Measurements from ENCODE around the gene TMOD1.
"Not testable (repeated sequence)": the region's sequence is repeated elsewhere in the genome, so short reads cannot be mapped to it uniquely, and the experiment has no call there.

The TMOD1 gene

GRCh38 chr9:97615439-97616072 is 114.1 kb downstream of the TMOD1 start:
- peaks cover 14% of the 10 kb centered on the region for H3K79me1 ChIP-seq (replicated peaks; ENCODE audit: low read length, poor library complexity, severe bottlenecking)
- H4K91ac ChIP-seq (ENCODE audit: low read length), result no peak overlapping the region
- no peak overlapping the region for H2BK120ac ChIP-seq (ENCODE audit: low read depth, low read length)
- no peak overlapping the region for H3K27ac ChIP-seq (ENCODE audit: low read length, poor library complexity, severe bottlenecking)
- no peak overlapping the region for H2AFZ ChIP-seq (ENCODE audit: low read depth, low read length)
- H3K23ac ChIP-seq (ENCODE audit: low read length in 2 of 2), result no peak overlapping the region
- H2AK5ac ChIP-seq (ENCODE audit: low read length, severe bottlenecking), result no peak overlapping the region
- H3K36me3 ChIP-seq (ENCODE audit: control insufficient read depth in 1 of 2, insufficient read depth in 2 of 2, low read depth in 1 of 2, low read length in 2 of 2), result peaks cover 14 to 60% of the 10 kb centered on the region in 2 experiments
- H3K4me2 ChIP-seq (ENCODE audit: low read length, poor library complexity, severe bottlenecking), result no peak overlapping the region
- H2BK5ac ChIP-seq (ENCODE audit: low read depth, low read length, poor library complexity, severe bottlenecking), result no peak overlapping the region
- H3K4ac ChIP-seq (ENCODE audit: low read depth in 1 of 2, low read length in 2 of 2), result no peak overlapping the region
- H4K8ac ChIP-seq (ENCODE audit: low read length), result no peak overlapping the region
- H3K4me1 ChIP-seq (ENCODE audit: control insufficient read depth, insufficient read depth, low read depth, low read length), result no peaks in the 10 kb centered on the region
- H3K4me3 ChIP-seq (ENCODE audit: insufficient read depth in 1 of 2, low read depth in 1 of 2, low read length in 2 of 2), result no peak overlapping the region
- no peak overlapping the region for H3K18ac ChIP-seq (ENCODE audit: low read depth in 1 of 2, low read length in 2 of 2)
- H2BK12ac ChIP-seq (ENCODE audit: low read length in 2 of 2), result no peak overlapping the region
- no peak overlapping the region for H2BK15ac ChIP-seq (ENCODE audit: low read depth, poor library complexity, severe bottlenecking)
- no peaks in the 10 kb centered on the region for H3K9me3 ChIP-seq (ENCODE audit: control insufficient read depth, low read length)
- peak; percentile 63 for DNase-seq
- H3K27me3 ChIP-seq (ENCODE audit: control insufficient read depth in 1 of 2, insufficient read depth in 1 of 2, low read length in 2 of 2), result no peaks in the 10 kb centered on the region
- H3K14ac ChIP-seq (ENCODE audit: low read length in 2 of 2), result no peak overlapping the region
- H3K9ac ChIP-seq (ENCODE audit: low read length), result peak overlapping the region; percentile 11

DNA sequence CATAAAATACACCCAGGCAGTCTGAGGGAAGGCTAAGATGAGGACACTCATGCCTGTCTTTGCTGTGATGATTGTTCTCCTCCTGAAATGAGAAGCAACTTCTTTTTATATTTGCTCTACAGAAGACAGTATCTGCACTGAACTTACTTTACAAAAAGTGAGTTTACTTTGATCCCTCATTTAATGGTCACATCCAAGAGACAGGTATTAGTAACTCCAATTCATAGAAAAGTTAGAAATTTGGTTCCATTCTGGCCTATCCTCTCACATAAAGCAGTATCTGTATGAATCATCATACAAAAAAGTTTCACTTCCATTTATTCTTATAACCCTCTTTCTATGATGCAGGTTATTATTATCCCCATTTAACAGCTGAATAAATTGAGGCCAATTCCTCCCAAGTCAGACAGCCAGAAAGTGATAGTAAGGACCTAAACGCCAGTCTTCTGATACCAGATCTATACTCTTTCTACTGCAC is 116.5 kb downstream of the TMOD1 start:
- Histone ChIP-seq H3K9me3 (ENCODE audit: control insufficient read depth, low read length) (no peaks in the 10 kb centered on the region), H4K8ac (ENCODE audit: low read length) (no peak overlapping the region)

DNA sequence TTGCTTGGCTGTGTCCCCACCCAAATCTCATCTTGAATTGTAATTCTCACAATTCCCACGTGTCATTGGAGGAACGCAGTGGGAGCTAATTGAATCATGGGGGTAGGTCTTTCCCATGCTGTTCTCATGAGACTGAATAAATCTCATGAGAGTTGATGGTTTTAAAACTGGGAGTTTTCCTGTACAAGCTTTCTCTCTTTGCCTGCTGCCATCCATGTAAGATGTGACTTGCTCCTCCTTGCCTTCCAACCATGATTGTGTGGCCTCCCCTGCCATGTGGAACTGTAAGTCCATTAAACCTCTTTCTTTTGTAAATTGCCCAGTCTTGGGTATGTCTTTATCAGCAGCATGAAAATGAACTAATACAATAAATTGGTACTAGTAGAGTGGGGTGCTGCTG is 118.6 kb downstream of the TMOD1 start:
- H3K9ac ChIP-seq (ENCODE audit: low read length); H4K91ac ChIP-seq (ENCODE audit: low read length); H3K9me3 ChIP-seq (ENCODE audit: control insufficient read depth, low read length); H3K18ac ChIP-seq (ENCODE audit: low read depth in 1 of 2, low read length in 2 of 2); H4K8ac ChIP-seq (ENCODE audit: low read length); H2BK120ac ChIP-seq (ENCODE audit: low read depth, low read length); H2BK15ac ChIP-seq (ENCODE audit: low read depth, poor library complexity, severe bottlenecking); DNase-seq; H2BK5ac ChIP-seq (ENCODE audit: low read depth, low read length, poor library complexity, severe bottlenecking); H3K27me3 ChIP-seq (ENCODE audit: control insufficient read depth in 1 of 2, insufficient read depth in 1 of 2, low read length in 2 of 2); H3K4me3 ChIP-seq (ENCODE audit: insufficient read depth in 1 of 2, low read depth in 1 of 2, low read length in 2 of 2); H3K14ac ChIP-seq (ENCODE audit: low read length in 2 of 2); H3K4me2 ChIP-seq (ENCODE audit: low read length, poor library complexity, severe bottlenecking); H2BK12ac ChIP-seq (ENCODE audit: low read length in 2 of 2); H3K4me1 ChIP-seq (ENCODE audit: control insufficient read depth, insufficient read depth, low read depth, low read length); H2AK5ac ChIP-seq (ENCODE audit: low read length, severe bottlenecking); H2AFZ ChIP-seq (ENCODE audit: low read depth, low read length); H3K4ac ChIP-seq (ENCODE audit: low read depth in 1 of 2, low read length in 2 of 2); H3K27ac ChIP-seq (ENCODE audit: low read length, poor library complexity, severe bottlenecking); H3K23ac ChIP-seq (ENCODE audit: low read length in 2 of 2): not testable (repeated sequence)
- Histone ChIP-seq H3K79me1 (replicated peaks; ENCODE audit: low read length, poor library complexity, severe bottlenecking) (peaks cover 13% of the 10 kb centered on the region), H3K36me3 (ENCODE audit: control insufficient read depth in 1 of 2, insufficient read depth in 2 of 2, low read depth in 1 of 2, low read length in 2 of 2) (peaks cover 18 to 56% of the 10 kb centered on the region in 2 experiments)
- 100% methylated on average over 2 of the region's 2 CpGs for WGBS

More for the DNA sequence above, 116.5 kb downstream of the TMOD1 start:
- Histone ChIP-seq H2AK5ac (ENCODE audit: low read length, severe bottlenecking) (no peak overlapping the region), H3K4me1 (ENCODE audit: control insufficient read depth, insufficient read depth, low read depth, low read length) (no peaks in the 10 kb centered on the region), H3K4ac (ENCODE audit: low read depth in 1 of 2, low read length in 2 of 2) (no peak overlapping the region), H3K4me2 (ENCODE audit: low read length, poor library complexity, severe bottlenecking) (no peak overlapping the region), H2BK12ac (ENCODE audit: low read length in 2 of 2) (no peak overlapping the region), H3K79me1 (replicated peaks; ENCODE audit: low read length, poor library complexity, severe bottlenecking) (peaks cover 18% of the 10 kb centered on the region), H3K9ac (ENCODE audit: low read length) (no peak overlapping the region), H3K27me3 (ENCODE audit: control insufficient read depth in 1 of 2, insufficient read depth in 1 of 2, low read length in 2 of 2) (no peaks in the 10 kb centered on the region), H2BK15ac (ENCODE audit: low read depth, poor library complexity, severe bottlenecking) (no peak overlapping the region), H4K91ac (ENCODE audit: low read length) (no peak overlapping the region), H3K14ac (ENCODE audit: low read length in 2 of 2) (no peak overlapping the region), H3K4me3 (ENCODE audit: insufficient read depth in 1 of 2, low read depth in 1 of 2, low read length in 2 of 2) (no peak overlapping the region), H3K36me3 (ENCODE audit: control insufficient read depth in 1 of 2, insufficient read depth in 2 of 2, low read depth in 1 of 2, low read length in 2 of 2) (peaks cover 22 to 53% of the 10 kb centered on the region in 2 experiments), H2BK5ac (ENCODE audit: low read depth, low read length, poor library complexity, severe bottlenecking) (no peak overlapping the region), H3K18ac (ENCODE audit: low read depth in 1 of 2, low read length in 2 of 2) (no peak overlapping the region), H2AFZ (ENCODE audit: low read depth, low read length) (no peak overlapping the region), H3K27ac (ENCODE audit: low read length, poor library complexity, severe bottlenecking) (no peak overlapping the region), H2BK120ac (ENCODE audit: low read depth, low read length) (no peak overlapping the region), H3K23ac (ENCODE audit: low read length in 2 of 2) (no peak overlapping the region)
- no peak for DNase-seq
- WGBS, result 100% methylated on average over 1 of the region's 1 CpG

DNA sequence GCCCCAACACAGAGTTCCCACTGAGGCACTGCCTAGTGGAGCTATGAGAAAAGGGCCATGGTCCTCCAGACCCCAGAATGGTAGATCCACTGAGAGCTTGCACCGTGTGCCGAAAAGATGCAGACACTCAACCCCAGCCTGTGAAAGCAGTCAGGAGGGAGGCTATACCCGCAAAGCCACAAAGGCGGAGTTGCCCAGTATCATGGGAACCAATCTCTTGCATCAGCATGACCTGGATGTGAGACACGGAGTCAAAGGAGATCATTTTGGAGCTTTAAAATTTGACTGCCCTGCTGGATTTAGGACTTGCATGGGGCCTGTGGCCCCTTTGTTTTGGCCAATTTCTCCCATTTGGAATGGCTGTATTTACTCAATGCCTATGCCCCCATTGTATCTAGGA is 121.0 kb downstream of the TMOD1 start:
- H2BK12ac ChIP-seq (ENCODE audit: low read length in 2 of 2); DNase-seq; H3K4me1 ChIP-seq (ENCODE audit: control insufficient read depth, insufficient read depth, low read depth, low read length); H2BK15ac ChIP-seq (ENCODE audit: low read depth, poor library complexity, severe bottlenecking); H2BK120ac ChIP-seq (ENCODE audit: low read depth, low read length); H3K18ac ChIP-seq (ENCODE audit: low read depth in 1 of 2, low read length in 2 of 2); H2AFZ ChIP-seq (ENCODE audit: low read depth, low read length); H4K8ac ChIP-seq (ENCODE audit: low read length); H3K4ac ChIP-seq (ENCODE audit: low read depth in 1 of 2, low read length in 2 of 2); H3K4me3 ChIP-seq (ENCODE audit: insufficient read depth in 1 of 2, low read depth in 1 of 2, low read length in 2 of 2); H3K9ac ChIP-seq (ENCODE audit: low read length); H3K4me2 ChIP-seq (ENCODE audit: low read length, poor library complexity, severe bottlenecking); H3K9me3 ChIP-seq (ENCODE audit: control insufficient read depth, low read length); H3K27ac ChIP-seq (ENCODE audit: low read length, poor library complexity, severe bottlenecking); H2AK5ac ChIP-seq (ENCODE audit: low read length, severe bottlenecking); H2BK5ac ChIP-seq (ENCODE audit: low read depth, low read length, poor library complexity, severe bottlenecking); H4K91ac ChIP-seq (ENCODE audit: low read length); H3K27me3 ChIP-seq (ENCODE audit: control insufficient read depth in 1 of 2, insufficient read depth in 1 of 2, low read length in 2 of 2); H3K14ac ChIP-seq (ENCODE audit: low read length in 2 of 2); H3K23ac ChIP-seq (ENCODE audit: low read length in 2 of 2): not testable (repeated sequence)
- 97% methylated on average over 5 of the region's 5 CpGs for WGBS
- peaks cover 21% of the 10 kb centered on the region for H3K79me1 ChIP-seq (replicated peaks; ENCODE audit: low read length, poor library complexity, severe bottlenecking)
- peaks cover 18 to 51% of the 10 kb centered on the region in 2 experiments for H3K36me3 ChIP-seq (ENCODE audit: control insufficient read depth in 1 of 2, insufficient read depth in 2 of 2, low read depth in 1 of 2, low read length in 2 of 2)

Measured in mesenchymal stem cell (in vitro differentiated cells and primary cell).